AG09309 (cell line): ENCODE results near the gene VCAN.
"Not testable (repeated sequence)": the region's sequence is repeated elsewhere in the genome, so short reads cannot be mapped to it uniquely, and the experiment has no call there.

Experiments
- DNase-seq: peaks from one replicate; pipeline ENCODE4 v3.0.0-alpha.2; 2010; ENCODE audit warnings: low read depth
- H3K4me3 ChIP-seq: 2 replicates; pipeline ENCODE4 v1.5.1; 2011; ENCODE audit warnings: mild to moderate bottlenecking, low read depth, low read length, moderate library complexity; ENCODE audit not compliant: control insufficient read depth
- TF ChIP-seq, protein P1 (sequence below): IDR thresholded peaks from 2 replicates; pipeline ENCODE4 v1.5.1; 2011; ENCODE audit warnings: mild to moderate bottlenecking, low read depth, low read length, inconsistent platforms; ENCODE audit not compliant: insufficient read depth, control insufficient read depth; ENCODE audit errors: missing control alignments

VCAN gene

DNA sequence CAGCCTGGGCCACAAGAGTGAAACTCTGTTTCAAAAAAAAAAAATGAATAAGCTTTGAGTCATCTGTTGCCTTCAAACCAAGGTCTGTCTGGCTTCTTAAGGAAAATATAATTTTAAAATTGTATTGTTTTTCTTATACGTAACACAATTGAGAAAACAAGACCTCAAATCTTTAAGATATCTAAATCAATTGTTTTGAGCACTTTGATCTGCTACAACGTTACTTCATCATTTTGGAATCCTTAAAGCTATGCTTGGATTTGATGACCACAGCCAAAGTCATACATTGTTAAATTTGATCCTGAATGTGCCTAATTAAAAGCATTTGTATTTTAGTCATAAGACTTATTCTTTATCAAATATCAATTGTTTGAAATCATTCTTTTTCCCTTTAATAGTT is 37.7 kb upstream of the VCAN start:
- TF ChIP-seq, protein P1, sequence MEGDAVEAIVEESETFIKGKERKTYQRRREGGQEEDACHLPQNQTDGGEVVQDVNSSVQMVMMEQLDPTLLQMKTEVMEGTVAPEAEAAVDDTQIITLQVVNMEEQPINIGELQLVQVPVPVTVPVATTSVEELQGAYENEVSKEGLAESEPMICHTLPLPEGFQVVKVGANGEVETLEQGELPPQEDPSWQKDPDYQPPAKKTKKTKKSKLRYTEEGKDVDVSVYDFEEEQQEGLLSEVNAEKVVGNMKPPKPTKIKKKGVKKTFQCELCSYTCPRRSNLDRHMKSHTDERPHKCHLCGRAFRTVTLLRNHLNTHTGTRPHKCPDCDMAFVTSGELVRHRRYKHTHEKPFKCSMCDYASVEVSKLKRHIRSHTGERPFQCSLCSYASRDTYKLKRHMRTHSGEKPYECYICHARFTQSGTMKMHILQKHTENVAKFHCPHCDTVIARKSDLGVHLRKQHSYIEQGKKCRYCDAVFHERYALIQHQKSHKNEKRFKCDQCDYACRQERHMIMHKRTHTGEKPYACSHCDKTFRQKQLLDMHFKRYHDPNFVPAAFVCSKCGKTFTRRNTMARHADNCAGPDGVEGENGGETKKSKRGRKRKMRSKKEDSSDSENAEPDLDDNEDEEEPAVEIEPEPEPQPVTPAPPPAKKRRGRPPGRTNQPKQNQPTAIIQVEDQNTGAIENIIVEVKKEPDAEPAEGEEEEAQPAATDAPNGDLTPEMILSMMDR = no peak
- no peak overlapping the region for H3K4me3 ChIP-seq
- DNase-seq = peak; percentile 31

DNA sequence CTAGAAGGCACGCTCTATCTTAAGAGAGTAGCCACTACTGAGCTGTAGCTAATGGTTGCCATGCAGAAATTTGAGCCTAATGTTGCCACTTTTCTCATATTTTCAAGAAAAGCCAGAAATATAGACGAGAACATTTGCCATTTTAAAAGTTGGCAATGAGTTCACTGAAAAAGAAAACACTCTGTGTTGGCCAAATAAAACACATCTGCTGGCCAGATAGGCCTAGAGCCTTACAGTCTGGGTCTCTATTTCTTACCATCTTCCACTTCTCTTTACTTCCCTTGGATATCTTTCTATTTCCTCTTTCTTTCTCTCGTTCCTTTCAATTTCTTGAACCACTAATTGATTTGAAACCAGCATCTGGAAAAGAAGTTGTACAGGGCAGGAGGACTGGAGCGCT is 36.6 kb upstream of the VCAN start:
- no peak for DNase-seq
- H3K4me3 ChIP-seq = no peak overlapping the region
- TF ChIP-seq, protein P1 = no peak

DNA sequence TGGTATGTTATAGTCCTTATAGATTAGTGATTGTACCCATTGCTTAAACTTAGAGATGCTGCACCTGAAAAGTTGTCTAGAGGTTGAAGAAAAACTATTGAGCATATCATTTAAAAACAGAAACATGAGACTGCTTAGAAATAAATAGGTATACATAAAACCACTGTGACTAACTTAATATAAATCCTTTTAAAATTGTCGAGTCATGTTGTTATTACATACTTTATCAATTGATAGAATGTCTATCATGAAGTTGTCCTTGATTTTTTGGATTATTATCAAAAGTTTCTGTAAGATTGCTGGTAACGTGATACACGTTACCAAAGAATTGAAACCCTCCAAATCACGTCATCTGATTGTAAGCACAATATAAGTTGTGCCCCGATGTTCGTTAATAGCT is 35.3 kb upstream of the VCAN start:
- TF ChIP-seq, protein P1 = no peak
- no peak for DNase-seq

DNA sequence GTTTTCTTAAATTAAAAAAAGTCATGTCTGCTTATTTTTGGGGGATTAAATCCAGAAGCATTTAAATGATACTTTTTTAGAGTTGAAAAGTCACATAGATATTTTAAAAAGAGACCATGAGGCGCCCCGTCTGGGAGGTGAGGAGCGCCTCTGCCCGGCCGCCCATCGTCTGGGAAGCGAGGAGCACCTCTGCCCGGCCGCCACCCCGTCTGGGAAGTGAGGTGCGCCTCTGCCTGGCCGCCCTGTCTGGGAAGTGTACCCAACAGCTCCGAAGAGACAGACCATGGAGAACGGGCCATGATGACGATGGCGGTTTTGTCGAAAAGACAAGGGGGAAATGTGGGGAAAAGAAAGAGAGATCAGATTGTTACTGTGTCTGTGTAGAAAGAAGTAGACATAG is 33.8 kb upstream of the VCAN start:
- not testable (repeated sequence) for DNase-seq, H3K4me3 ChIP-seq

More for the DNA sequence above, 35.3 kb upstream of the VCAN start:
- H3K4me3 ChIP-seq = no peak overlapping the region

DNA sequence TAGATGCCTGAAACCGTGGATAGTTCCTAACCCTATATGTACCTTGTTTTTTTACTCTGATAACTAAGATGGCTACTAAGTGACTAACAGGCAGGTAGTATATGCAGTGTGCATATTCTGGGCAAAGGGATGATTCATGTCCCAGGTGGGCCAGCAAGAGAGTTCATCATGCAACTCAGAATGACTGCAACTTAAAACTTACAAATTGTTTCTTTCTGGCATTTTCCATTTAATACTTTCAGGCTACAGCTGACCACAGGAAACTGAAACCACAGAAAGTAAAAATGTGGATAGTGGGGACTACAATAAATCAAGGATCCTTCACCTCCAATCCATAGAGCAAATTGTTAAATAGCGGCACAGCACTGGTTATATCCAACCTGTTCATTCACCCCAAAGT is 30.7 kb upstream of the VCAN start:
- TF ChIP-seq, protein P1 = no peak
- H3K4me3 ChIP-seq = no peak overlapping the region
- no peak for DNase-seq

DNA sequence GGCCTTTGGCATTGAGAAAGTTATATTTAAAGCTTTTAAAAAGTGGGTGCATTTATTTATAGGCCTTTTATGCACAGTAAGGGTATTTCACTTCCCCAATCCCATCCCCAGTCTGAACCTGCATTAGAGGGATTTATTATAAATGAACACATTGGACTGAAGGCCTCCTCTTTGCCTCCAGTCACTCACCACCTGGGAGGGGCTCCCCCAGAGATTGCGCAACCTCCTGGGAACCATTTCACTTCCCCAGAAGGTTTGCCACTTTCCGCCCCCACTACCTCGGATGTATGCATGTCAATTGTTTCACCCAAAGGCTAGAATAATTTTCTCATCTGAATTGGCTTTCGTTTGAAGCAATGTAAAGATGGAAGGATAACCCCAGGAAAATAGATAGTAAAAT is 29.8 kb upstream of the VCAN start:
- DNase-seq = no peak
- TF ChIP-seq, protein P1 = no peak
- no peak overlapping the region for H3K4me3 ChIP-seq

DNA sequence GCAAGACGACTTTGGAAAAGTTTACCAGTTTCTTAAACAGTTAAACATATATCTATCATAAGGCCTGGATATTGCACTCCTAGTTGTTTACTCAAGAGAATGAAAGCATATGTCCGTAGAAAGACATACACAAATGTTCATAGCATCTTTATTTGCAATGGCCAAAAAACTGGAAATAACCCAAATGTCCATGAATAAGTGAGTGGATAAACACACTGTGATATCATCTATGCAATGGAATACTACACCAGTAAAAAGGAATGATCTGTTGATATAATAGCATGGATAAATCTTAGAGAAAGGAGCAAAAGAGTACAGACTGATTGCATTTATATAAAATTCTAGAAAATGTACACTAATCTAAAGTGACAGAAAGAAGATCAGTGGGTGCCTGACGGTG is 28.0 kb upstream of the VCAN start:
- no peak overlapping the region for H3K4me3 ChIP-seq
- DNase-seq = no peak
- TF ChIP-seq, protein P1 = no peak

DNA sequence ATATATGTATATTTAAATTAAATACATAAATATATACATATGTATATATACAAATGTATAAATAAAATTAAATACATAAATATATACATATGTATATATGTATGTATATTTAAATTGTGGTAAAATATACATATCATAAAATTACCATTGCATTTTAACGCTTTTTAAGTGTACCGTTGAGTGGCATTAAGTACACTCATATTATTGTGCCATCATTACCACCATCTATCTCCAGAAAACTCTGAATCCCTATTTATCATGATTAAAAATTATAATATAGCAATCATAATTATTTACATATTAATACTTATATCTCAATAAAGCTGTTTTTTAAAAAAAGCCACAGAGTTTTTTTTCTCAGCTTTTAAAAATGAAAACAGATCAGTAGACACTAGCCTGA is 27.1 kb upstream of the VCAN start:
- TF ChIP-seq, protein P1 = no peak
- DNase-seq = no peak
- no peak overlapping the region for H3K4me3 ChIP-seq
